Natural killer cell (primary cell): ENCODE data around the gene TRERF1. TPM values are rescaled to one million over a fixed set of nuclear protein-coding genes. Genes with fewer than 3 reads are reported as not detected.
A peak's percentile ranks its signal among the peaks of the same experiment; 100 is the strongest.
"Not testable (repeated sequence)": the region's sequence is repeated elsewhere in the genome, so short reads cannot be mapped to it uniquely, and the experiment has no call there.

Source experiments
- ATAC-seq, 3 donors: fragments of 150-1000 bp in 2 of 3; fragments of 200-7000 bp in 1 of 3; cut with Tn5 transposase; 1 replicate in 1 of 3; 2 replicates in 2 of 3; pipeline ENCODE4 v1.10.0; 2021; ENCODE audit warnings: mild to moderate bottlenecking in 2 of 3, moderate library complexity in 2 of 3
- DNase-seq, 2 donors: peaks; one replicate each; pipeline versions ENCODE4 v3.0.0 to v3.0.0-alpha.2; 2013 to 2021; ENCODE audit warnings: mixed read lengths in 1 of 2
- H3K27ac ChIP-seq: one replicate; pipeline ENCODE4 v1.5.1; 2013; ENCODE audit warnings: mild to moderate bottlenecking, low read length
- H3K27me3 ChIP-seq: one replicate; pipeline ENCODE4 v1.6.1; 2013; ENCODE audit warnings: low read length; ENCODE audit not compliant: control insufficient read depth, insufficient read depth
- H3K36me3 ChIP-seq: one replicate; pipeline ENCODE4 v1.6.1; 2013; ENCODE audit warnings: low read length; ENCODE audit not compliant: control insufficient read depth, insufficient read depth
- H3K4me1 ChIP-seq: one replicate; pipeline ENCODE4 v1.6.1; 2013; ENCODE audit warnings: low read length; ENCODE audit not compliant: control insufficient read depth, insufficient read depth
- H3K4me3 ChIP-seq: one replicate; pipeline ENCODE4 v1.5.1; 2013; ENCODE audit warnings: low read length
- H3K9me3 ChIP-seq: one replicate; pipeline ENCODE4 v1.6.1; 2013; ENCODE audit warnings: low read length; ENCODE audit not compliant: control insufficient read depth, insufficient read depth
- H3K27ac Mint-ChIP-seq, 2 donors: one replicate each; pipeline ENCODE4 v1.8.0; 2022; ENCODE audit warnings: mild to moderate bottlenecking in 2 of 2, mixed read lengths in 2 of 2, moderate library complexity in 1 of 2
- H3K27me3 Mint-ChIP-seq, 2 donors: one replicate each; pipeline ENCODE4 v1.8.0; 2022; ENCODE audit warnings: low read depth in 2 of 2, mixed read lengths in 2 of 2
- H3K36me3 Mint-ChIP-seq: one replicate; pipeline ENCODE4 v1.8.0; 2022; ENCODE audit warnings: mixed read lengths
- H3K4me1 Mint-ChIP-seq, 2 donors: one replicate each; pipeline ENCODE4 v1.8.0; 2022; ENCODE audit warnings: mixed read lengths in 2 of 2
- H3K4me3 Mint-ChIP-seq: one replicate; pipeline ENCODE4 v1.8.0; 2022; ENCODE audit warnings: mild to moderate bottlenecking, moderate library complexity, mixed read lengths
- H3K9me3 Mint-ChIP-seq, 2 donors: one replicate each; pipeline ENCODE4 v1.8.0; 2022; ENCODE audit warnings: mixed read lengths in 2 of 2
- CTCF ChIP-seq: fragments of 200-600 bp; IDR thresholded peaks from one replicate; pipeline ENCODE4 v1.8.0; 2022; ENCODE audit warnings: antibody characterized with exemption
- WGBS: methylation state at CpG from one replicate; pipeline ENCODE4 v1.1.7; 2013; ENCODE audit warnings: missing lambda C conversion rate; ENCODE audit not compliant: insufficient coverage; 5-methylcytosine and 5-hydroxymethylcytosine counted together
- intact Hi-C: fragments of 100-400 bp; cut with micrococcal nuclease; formaldehyde crosslinking; loops from one replicate; pipeline ENCODE4 v1.14.2; 2022
- total RNA-seq, 4 donors: library from RNA; stranded (reverse); fragments of 120-200 nt in 1 of 4; gene quantifications; one replicate each; pipeline versions ENCODE4 v1.2.3 to v1.2.4, GENCODE V29; 2013 to 2022

TRERF1 gene
- total RNA-seq, 3 donors from 2014 or later (not counting 1 experiment from before 2014, with no cell fraction given): 34.6 to 42.3 (median 38.6) TPM

- no peak for DNase-seq
- H3K27ac Mint-ChIP-seq: peak overlapping the region in 1 of 2 donors; percentile 41
- 84% methylated on average over 4 of the region's 4 CpGs for WGBS
Measured at GRCh38 chr6:42332916-42333315, 118.8 kb downstream of the TRERF1 start.

GRCh38 chr6:42331019-42331418 is 120.7 kb downstream of the TRERF1 start:
- H3K27me3 ChIP-seq: no peaks in the 10 kb centered on the region
- H3K27ac ChIP-seq: no peak overlapping the region
- H3K9me3 ChIP-seq: no peaks in the 10 kb centered on the region
- no peak overlapping the region for H3K4me3 ChIP-seq
- DNase-seq (no peak), ATAC-seq (no peak)
- no peak overlapping the region for H3K4me3 Mint-ChIP-seq
- intact Hi-C loops: no loop called here
- H3K4me1 ChIP-seq: peaks cover 4% of the 10 kb centered on the region
- no peaks in the 10 kb centered on the region for H3K36me3 ChIP-seq
- H3K27me3 Mint-ChIP-seq: no peaks in the 10 kb centered on the region
- H3K4me1 Mint-ChIP-seq: peaks cover 39 to 48% of the 10 kb centered on the region in 2 donors
- no peak for TF ChIP-seq CTCF
- H3K9me3 Mint-ChIP-seq: no peaks in the 10 kb centered on the region
- 95% methylated on average over 4 of the region's 4 CpGs for WGBS
- H3K36me3 Mint-ChIP-seq: no peaks in the 10 kb centered on the region
- no peak overlapping the region for H3K27ac Mint-ChIP-seq

More at GRCh38 chr6:42332916-42333315, 118.8 kb downstream of the TRERF1 start:
- H3K4me3 ChIP-seq: no peak overlapping the region
- Mint-ChIP-seq H3K4me3 (no peak overlapping the region), H3K9me3 (no peaks in the 10 kb centered on the region), H3K4me1 (peaks cover 25 to 53% of the 10 kb centered on the region in 2 donors), H3K36me3 (no peaks in the 10 kb centered on the region), H3K27me3 (no peaks in the 10 kb centered on the region)
- no peak for TF ChIP-seq CTCF
- no peak overlapping the region for H3K27ac ChIP-seq
- H3K36me3 ChIP-seq: no peaks in the 10 kb centered on the region
- no peaks in the 10 kb centered on the region for H3K27me3 ChIP-seq
- peaks cover 4% of the 10 kb centered on the region for H3K4me1 ChIP-seq
- H3K9me3 ChIP-seq: no peaks in the 10 kb centered on the region
- intact Hi-C loops: no loop called here
- ATAC-seq: peak in 1 of 3 donors; percentile 61

- H3K4me1 Mint-ChIP-seq: peaks cover 48 to 51% of the 10 kb centered on the region in 2 donors
- no peaks in the 10 kb centered on the region for H3K36me3 Mint-ChIP-seq
- 80% methylated on average over 1 of the region's 2 CpGs for WGBS
- no peaks in the 10 kb centered on the region for H3K27me3 Mint-ChIP-seq
- no peak for TF ChIP-seq CTCF
- H3K9me3 Mint-ChIP-seq: no peaks in the 10 kb centered on the region
- no peak overlapping the region for H3K4me3 ChIP-seq
- DNase-seq (no peak), ATAC-seq (no peak)
- no peaks in the 10 kb centered on the region for H3K36me3 ChIP-seq
- H3K27ac Mint-ChIP-seq: peak overlapping the region; percentile 41 to 54
- intact Hi-C loops: no loop called here
- no peaks in the 10 kb centered on the region for H3K9me3 ChIP-seq
- H3K4me1 ChIP-seq: no peaks in the 10 kb centered on the region
- H3K27me3 ChIP-seq: no peaks in the 10 kb centered on the region
- no peak overlapping the region for H3K27ac ChIP-seq
- H3K4me3 Mint-ChIP-seq: no peak overlapping the region
Measured at GRCh38 chr6:42326248-42326647, 125.5 kb downstream of the TRERF1 start.

- H3K27ac Mint-ChIP-seq, H3K4me1 ChIP-seq, H3K9me3 ChIP-seq, H3K36me3 ChIP-seq, intact Hi-C loops, DNase-seq, H3K9me3 Mint-ChIP-seq, H3K36me3 Mint-ChIP-seq, H3K27me3 ChIP-seq, ATAC-seq, H3K4me3 ChIP-seq, H3K4me3 Mint-ChIP-seq, H3K27ac ChIP-seq, H3K27me3 Mint-ChIP-seq: not testable (repeated sequence)
- WGBS: 94% methylated on average over 3 of the region's 5 CpGs
- H3K4me1 Mint-ChIP-seq: peaks cover 46 to 50% of the 10 kb centered on the region in 2 donors
Measured at GRCh38 chr6:42324656-42325324, 126.9 kb downstream of the TRERF1 start.
